ENCODE data around the gene PPM1N.

PPM1N gene

GRCh38 chr19:45524575-45525129 is 26.4 kb downstream of the PPM1N start:
- Histone ChIP-seq H3K4me3 (replicated peaks; ENCODE audit: low read depth, low read length) (no peak overlapping the region), H3K27me3 (replicated peaks; ENCODE audit: control insufficient read depth, insufficient read depth, low read length) (no peaks in the 10 kb centered on the region), H3K36me3 (ENCODE audit: control insufficient read depth, insufficient read depth, low read length) (peaks cover 47% of the 10 kb centered on the region)
- TF ChIP-seq CTCF (IDR thresholded peaks at IDR 0.05; ENCODE audit: insufficient read depth, low read length, poor library complexity, severe bottlenecking): no peak
- DNase-seq (ENCODE audit: extremely low read depth, insufficient read length): no peak

DNA sequence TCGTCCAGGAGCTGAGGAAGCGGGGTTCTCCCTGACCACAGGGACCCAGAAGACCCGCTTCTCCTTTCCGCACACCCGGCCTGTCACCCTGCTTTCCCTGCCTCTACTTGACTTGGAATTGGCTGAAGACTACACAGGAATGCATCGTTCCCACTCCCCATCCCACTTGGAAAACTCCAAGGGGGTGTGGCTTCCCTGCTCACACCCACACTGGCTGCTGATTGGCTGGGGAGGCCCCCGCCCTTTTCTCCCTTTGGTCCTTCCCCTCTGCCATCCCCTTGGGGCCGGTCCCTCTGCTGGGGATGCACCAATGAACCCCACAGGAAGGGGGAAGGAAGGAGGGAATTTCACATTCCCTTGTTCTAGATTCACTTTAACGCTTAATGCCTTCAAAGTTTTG is 27.9 kb downstream of the PPM1N start:
- DNase-seq (ENCODE audit: extremely low read depth, insufficient read length): no peak
- Histone ChIP-seq H3K4me3 (replicated peaks; ENCODE audit: low read depth, low read length) (no peak overlapping the region), H3K36me3 (ENCODE audit: control insufficient read depth, insufficient read depth, low read length) (peaks cover 39% of the 10 kb centered on the region), H3K27me3 (replicated peaks; ENCODE audit: control insufficient read depth, insufficient read depth, low read length) (no peaks in the 10 kb centered on the region)
- no peak for TF ChIP-seq CTCF (IDR thresholded peaks at IDR 0.05; ENCODE audit: insufficient read depth, low read length, poor library complexity, severe bottlenecking)

DNA sequence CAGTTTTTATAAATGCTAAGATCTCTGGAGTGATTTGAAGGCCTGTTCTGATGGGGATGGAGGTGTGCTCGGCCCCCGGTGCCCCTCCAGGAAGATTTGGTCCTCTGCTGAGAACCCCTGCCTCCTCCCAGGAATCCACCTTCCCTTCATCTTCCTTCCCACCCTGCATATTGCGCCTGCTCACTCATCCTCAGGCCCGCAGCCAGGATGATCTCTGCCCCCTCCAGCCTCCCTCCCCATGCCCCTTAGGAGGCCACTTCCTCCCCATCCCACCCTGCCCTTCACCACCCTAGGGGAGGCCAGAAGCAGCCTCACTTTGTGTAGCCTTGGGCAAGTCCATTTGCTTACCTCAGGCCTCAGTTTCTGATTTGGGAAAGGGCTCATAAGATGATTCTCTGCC is 28.7 kb downstream of the PPM1N start:
- TF ChIP-seq CTCF (IDR thresholded peaks at IDR 0.05; ENCODE audit: insufficient read depth, low read length, poor library complexity, severe bottlenecking): no peak
- H3K27me3 ChIP-seq (replicated peaks; ENCODE audit: control insufficient read depth, insufficient read depth, low read length): no peaks in the 10 kb centered on the region
- no peak for DNase-seq (ENCODE audit: extremely low read depth, insufficient read length)
- H3K4me3 ChIP-seq (replicated peaks; ENCODE audit: low read depth, low read length): no peak overlapping the region
- peaks cover 35% of the 10 kb centered on the region for H3K36me3 ChIP-seq (ENCODE audit: control insufficient read depth, insufficient read depth, low read length)

GRCh38 chr19:45527731-45528130 is 29.5 kb downstream of the PPM1N start:
- peaks cover 32% of the 10 kb centered on the region for H3K36me3 ChIP-seq (ENCODE audit: control insufficient read depth, insufficient read depth, low read length)
- no peaks in the 10 kb centered on the region for H3K27me3 ChIP-seq (replicated peaks; ENCODE audit: control insufficient read depth, insufficient read depth, low read length)
- TF ChIP-seq CTCF (IDR thresholded peaks at IDR 0.05; ENCODE audit: insufficient read depth, low read length, poor library complexity, severe bottlenecking): no peak
- H3K4me3 ChIP-seq (replicated peaks; ENCODE audit: low read depth, low read length): no peak overlapping the region
- no peak for DNase-seq (ENCODE audit: extremely low read depth, insufficient read length)

- H3K27me3 ChIP-seq (replicated peaks; ENCODE audit: control insufficient read depth, insufficient read depth, low read length): no peaks in the 10 kb centered on the region
- TF ChIP-seq CTCF (IDR thresholded peaks at IDR 0.05; ENCODE audit: insufficient read depth, low read length, poor library complexity, severe bottlenecking): no peak
- peaks cover 32% of the 10 kb centered on the region for H3K36me3 ChIP-seq (ENCODE audit: control insufficient read depth, insufficient read depth, low read length)
- H3K4me3 ChIP-seq (replicated peaks; ENCODE audit: low read depth, low read length): no peak overlapping the region
- DNase-seq (ENCODE audit: extremely low read depth, insufficient read length): no peak
Observed at GRCh38 chr19:45528149-45528743, 30.0 kb downstream of the PPM1N start.
